ENCODE measurements around the gene KCNK6. TPM values are rescaled to one million over a fixed set of nuclear protein-coding genes. Genes with fewer than 3 reads are reported as not detected.

Gene KCNK6
- total and polyA plus RNA-seq, 3 donors from 2014 or later = 2.3 to 3.5 (median 3.4) TPM

GRCh38 chr19:38291855-38292254, 27.8 kb upstream of the KCNK6 start:
- Histone ChIP-seq H3K4me1 (no peaks in the 10 kb centered on the region), H3K9me3 (no peaks in the 10 kb centered on the region), H3K4me3 (no peak overlapping the region), H3K27ac (no peak overlapping the region), H3K36me3 (ENCODE audit: low read depth, missing control alignments) (no peaks in the 10 kb centered on the region), H3K27me3 (no peaks in the 10 kb centered on the region)
- intact Hi-C loops (cut with DNase I; ENCODE audit: low total_unique reads) = no loop called here
- TF ChIP-seq CTCF (IDR thresholded peaks at IDR 0.05) = no peak
- TF ChIP-seq POLR2A (IDR thresholded peaks at IDR 0.05) = no peak
- no peak for DNase-seq
- 77 to 84% methylated on average over 14 to 15 of the region's 15 CpGs for WGBS, 2 donors

- H3K27ac ChIP-seq = no peak overlapping the region
- no peaks in the 10 kb centered on the region for H3K27me3 ChIP-seq
- WGBS, 2 donors = 90 to 93% methylated on average over 8 to 9 of the region's 9 CpGs
- no peak overlapping the region for H3K4me3 ChIP-seq
- intact Hi-C loops (cut with DNase I; ENCODE audit: low total_unique reads) = no loop called here
- H3K4me1 ChIP-seq = no peaks in the 10 kb centered on the region
- no peaks in the 10 kb centered on the region for H3K36me3 ChIP-seq (ENCODE audit: low read depth, missing control alignments)
- H3K9me3 ChIP-seq = no peaks in the 10 kb centered on the region
- DNase-seq = no peak
- TF ChIP-seq CTCF (IDR thresholded peaks at IDR 0.05) (no peak), POLR2A (IDR thresholded peaks at IDR 0.05) (no peak)
These were observed 26.4 kb upstream of the KCNK6 start for GRCh38 chr19:38293281-38293680.

GRCh38 chr19:38294090-38294489, 25.6 kb upstream of the KCNK6 start:
- Histone ChIP-seq H3K4me1 (no peaks in the 10 kb centered on the region), H3K9me3 (no peaks in the 10 kb centered on the region), H3K27me3 (no peaks in the 10 kb centered on the region), H3K36me3 (ENCODE audit: low read depth, missing control alignments) (no peaks in the 10 kb centered on the region), H3K27ac (no peak overlapping the region), H3K4me3 (no peak overlapping the region)
- DNase-seq = no peak
- 86% methylated on average over 8 of the region's 8 CpGs for WGBS, 2 donors
- intact Hi-C loops (cut with DNase I; ENCODE audit: low total_unique reads) = no loop called here
- TF ChIP-seq POLR2A (IDR thresholded peaks at IDR 0.05) (no peak), CTCF (IDR thresholded peaks at IDR 0.05) (no peak)

GRCh38 chr19:38298821-38299680, 20.6 kb upstream of the KCNK6 start:
- no peaks in the 10 kb centered on the region for H3K9me3 ChIP-seq
- WGBS, 2 donors = 61 to 71% methylated on average over 9 to 11 of the region's 11 CpGs
- DNase-seq = no peak
- no peaks in the 10 kb centered on the region for H3K27me3 ChIP-seq
- H3K4me1 ChIP-seq = no peaks in the 10 kb centered on the region
- H3K36me3 ChIP-seq (ENCODE audit: low read depth, missing control alignments) = no peaks in the 10 kb centered on the region
- no peak overlapping the region for H3K4me3 ChIP-seq
- intact Hi-C loops (cut with DNase I; ENCODE audit: low total_unique reads) = no loop called here
- TF ChIP-seq CTCF (IDR thresholded peaks at IDR 0.05) (no peak), POLR2A (IDR thresholded peaks at IDR 0.05) (no peak)
- H3K27ac ChIP-seq = no peak overlapping the region
